ENCODE data around the gene GREB1L.
"Not testable (repeated sequence)": the region's sequence is repeated elsewhere in the genome, so short reads cannot be mapped to it uniquely, and the experiment has no call there.

Gene GREB1L

GRCh38 chr18:21264651-21265050, 22.6 kb downstream of the GREB1L start:
- no peak for DNase-seq (ENCODE audit: low spot score)

- no peak for DNase-seq (ENCODE audit: low spot score)
Measured at GRCh38 chr18:21265971-21266673, 24.1 kb downstream of the GREB1L start.

- no peak for DNase-seq (ENCODE audit: low spot score)
Measured at GRCh38 chr18:21267400-21267799, 25.4 kb downstream of the GREB1L start.

- no peak for DNase-seq (ENCODE audit: low spot score)
Measured at GRCh38 chr18:21269349-21269748, 27.3 kb downstream of the GREB1L start.

- no peak for DNase-seq (ENCODE audit: low spot score)
Measured at GRCh38 chr18:21270453-21270852, 28.4 kb downstream of the GREB1L start.

GRCh38 chr18:21272016-21272579, 30.1 kb downstream of the GREB1L start:
- no peak for DNase-seq (ENCODE audit: low spot score)

- DNase-seq (ENCODE audit: low spot score): no peak
Measured at GRCh38 chr18:21273568-21273967, 31.5 kb downstream of the GREB1L start.

- DNase-seq (ENCODE audit: low spot score): no peak
Measured at GRCh38 chr18:21275645-21276044, 33.6 kb downstream of the GREB1L start.

GRCh38 chr18:21277578-21277977, 35.5 kb downstream of the GREB1L start:
- DNase-seq (ENCODE audit: low spot score): no peak

GRCh38 chr18:21278218-21278617, 36.2 kb downstream of the GREB1L start:
- DNase-seq (ENCODE audit: low spot score): not testable (repeated sequence)

GRCh38 chr18:21281603-21282002, 39.6 kb downstream of the GREB1L start:
- no peak for DNase-seq (ENCODE audit: low spot score)

- DNase-seq (ENCODE audit: low spot score): no peak
Measured at GRCh38 chr18:21284540-21284939, 42.5 kb downstream of the GREB1L start.

GRCh38 chr18:21289827-21290226, 47.8 kb downstream of the GREB1L start:
- no peak for DNase-seq (ENCODE audit: low spot score)

- DNase-seq (ENCODE audit: low spot score): no peak
Measured at GRCh38 chr18:21291106-21291505, 49.1 kb downstream of the GREB1L start.

GRCh38 chr18:21293479-21293878, 51.4 kb downstream of the GREB1L start:
- no peak for DNase-seq (ENCODE audit: low spot score)

GRCh38 chr18:21295101-21295500, 53.1 kb downstream of the GREB1L start:
- DNase-seq (ENCODE audit: low spot score): no peak

- no peak for DNase-seq (ENCODE audit: low spot score)
Measured at GRCh38 chr18:21296045-21296444, 54.0 kb downstream of the GREB1L start.

- no peak for DNase-seq (ENCODE audit: low spot score)
Measured at GRCh38 chr18:21298351-21298750, 56.3 kb downstream of the GREB1L start.

- no peak for DNase-seq (ENCODE audit: low spot score)
Measured at GRCh38 chr18:21300035-21300907, 58.2 kb downstream of the GREB1L start.

- DNase-seq (ENCODE audit: low spot score): no peak
Measured at GRCh38 chr18:21300908-21301200, 58.8 kb downstream of the GREB1L start.

GRCh38 chr18:21303445-21303844, 61.4 kb downstream of the GREB1L start:
- DNase-seq (ENCODE audit: low spot score): no peak

GRCh38 chr18:21303895-21304294, 61.9 kb downstream of the GREB1L start:
- no peak for DNase-seq (ENCODE audit: low spot score)

- no peak for DNase-seq (ENCODE audit: low spot score)
Measured at GRCh38 chr18:21305621-21306020, 63.6 kb downstream of the GREB1L start.
